NCI-H1417 (cell line): ENCODE results near the gene HMGCR.

ENCODE experiments used
- DNase-seq, 3 experiments: peaks; one replicate each; lab custom pipeline; 2025; lab: John Stamatoyannopoulos, UW

HMGCR gene

DNA sequence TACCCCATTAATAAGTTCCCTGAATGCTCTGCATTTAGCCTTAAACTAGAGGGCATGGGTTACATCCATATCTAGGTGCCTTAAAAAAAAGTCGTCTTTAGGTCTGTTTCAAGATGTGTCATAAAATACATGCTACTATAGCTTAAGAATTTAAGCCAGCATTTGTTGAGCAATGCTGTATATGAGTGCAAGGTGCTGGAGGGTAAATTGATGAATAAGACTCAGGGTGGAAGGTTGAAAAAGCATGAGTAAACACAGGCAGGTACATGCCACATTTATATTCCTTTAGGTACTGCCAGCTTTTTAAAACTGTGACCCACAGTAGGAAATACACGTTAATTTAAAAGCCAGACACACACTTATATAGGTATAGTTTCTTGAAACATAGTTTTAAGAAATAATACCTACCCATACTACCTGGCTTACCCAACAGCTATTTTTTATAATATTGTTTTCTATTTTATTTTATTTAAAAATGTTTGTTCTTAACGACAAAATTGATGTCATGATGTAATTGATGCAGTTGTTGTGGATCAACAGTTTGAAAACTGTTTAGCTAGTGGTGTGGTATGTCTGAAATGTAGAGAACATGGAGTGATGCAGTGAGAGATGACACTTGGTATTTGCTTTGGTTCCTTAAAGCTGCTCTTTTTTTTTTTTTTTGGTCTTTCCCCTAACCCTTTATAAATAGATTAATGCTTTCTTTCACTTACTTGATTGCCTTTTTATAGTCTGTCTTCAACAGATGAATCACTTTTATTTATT is 3.9 kb downstream of the HMGCR start:
- no peak for DNase-seq

DNA sequence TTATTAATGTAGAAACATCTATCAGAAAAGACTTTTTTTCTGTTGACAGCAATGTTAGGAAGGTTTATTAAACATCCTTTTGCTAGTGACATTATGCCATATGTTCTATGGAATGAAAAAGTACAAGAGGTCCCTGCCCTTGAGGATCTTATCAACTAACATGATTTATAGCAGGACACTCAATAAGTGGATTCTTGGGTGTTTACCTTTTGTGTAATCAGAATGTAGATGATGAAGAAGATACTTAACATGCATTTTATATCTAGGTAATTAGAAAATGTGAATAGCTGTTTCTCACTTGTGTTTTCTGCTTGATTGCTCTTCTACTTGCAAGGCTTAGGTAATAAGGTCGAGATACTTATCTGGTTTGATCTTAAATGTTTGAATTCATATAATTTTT is 4.9 kb downstream of the HMGCR start:
- DNase-seq: no peak

DNA sequence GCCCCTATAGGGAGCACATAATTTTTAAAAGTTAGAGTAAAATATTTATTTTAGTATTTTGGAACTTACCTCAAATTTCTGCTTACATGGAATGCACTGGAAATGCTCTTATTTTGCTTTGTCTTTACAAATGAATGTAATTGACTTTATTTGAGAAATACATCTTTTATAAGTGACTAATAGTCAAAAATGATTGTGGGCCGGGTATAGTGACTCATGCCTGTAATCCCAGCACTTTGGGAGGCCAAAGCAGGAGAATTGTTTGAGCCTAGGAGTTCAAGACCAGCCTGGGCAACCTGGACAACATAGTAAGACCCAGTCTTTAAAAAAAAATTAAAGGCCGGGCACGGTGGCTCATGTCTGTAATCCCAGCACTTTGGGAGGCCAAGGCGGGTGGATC is 5.8 kb downstream of the HMGCR start:
- no peak for DNase-seq

DNA sequence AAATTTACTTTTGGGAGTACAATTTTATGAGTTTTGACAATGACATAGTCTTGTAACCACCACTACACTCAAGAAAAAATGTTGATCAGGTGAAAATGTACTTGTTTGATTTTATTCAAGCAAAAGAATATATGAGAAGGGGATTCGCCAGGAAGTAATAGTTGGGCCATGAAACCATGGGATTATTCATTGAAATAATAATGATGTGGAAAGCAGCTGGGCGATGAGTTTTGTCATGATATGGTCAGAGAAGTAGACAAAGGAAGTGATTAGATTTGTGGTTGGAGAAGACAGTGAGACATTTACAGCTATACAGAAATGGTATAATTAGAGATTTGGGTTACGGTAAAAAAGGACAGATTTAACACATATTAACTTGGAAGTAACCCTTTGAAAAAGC is 11.2 kb downstream of the HMGCR start:
- no peak for DNase-seq

DNA sequence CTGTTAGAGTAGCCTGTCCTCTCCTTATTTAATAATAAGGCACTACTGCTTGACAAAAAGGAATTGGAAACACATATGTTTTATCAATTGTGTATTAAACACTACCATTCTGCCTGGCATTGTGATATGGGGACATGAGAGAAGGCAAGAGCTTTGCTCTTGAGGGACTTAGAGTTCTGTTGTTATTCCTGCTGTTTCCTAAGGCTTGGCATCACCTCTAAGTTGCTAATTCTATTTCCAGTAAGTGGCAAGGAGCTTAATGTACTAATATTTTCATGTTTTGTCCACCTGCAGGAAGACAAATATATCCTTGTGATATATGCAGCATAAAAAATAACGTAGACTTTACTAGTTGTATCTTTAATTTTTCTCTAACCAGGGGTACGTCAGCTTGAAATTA is 12.6 kb downstream of the HMGCR start:
- no peak for DNase-seq

DNA sequence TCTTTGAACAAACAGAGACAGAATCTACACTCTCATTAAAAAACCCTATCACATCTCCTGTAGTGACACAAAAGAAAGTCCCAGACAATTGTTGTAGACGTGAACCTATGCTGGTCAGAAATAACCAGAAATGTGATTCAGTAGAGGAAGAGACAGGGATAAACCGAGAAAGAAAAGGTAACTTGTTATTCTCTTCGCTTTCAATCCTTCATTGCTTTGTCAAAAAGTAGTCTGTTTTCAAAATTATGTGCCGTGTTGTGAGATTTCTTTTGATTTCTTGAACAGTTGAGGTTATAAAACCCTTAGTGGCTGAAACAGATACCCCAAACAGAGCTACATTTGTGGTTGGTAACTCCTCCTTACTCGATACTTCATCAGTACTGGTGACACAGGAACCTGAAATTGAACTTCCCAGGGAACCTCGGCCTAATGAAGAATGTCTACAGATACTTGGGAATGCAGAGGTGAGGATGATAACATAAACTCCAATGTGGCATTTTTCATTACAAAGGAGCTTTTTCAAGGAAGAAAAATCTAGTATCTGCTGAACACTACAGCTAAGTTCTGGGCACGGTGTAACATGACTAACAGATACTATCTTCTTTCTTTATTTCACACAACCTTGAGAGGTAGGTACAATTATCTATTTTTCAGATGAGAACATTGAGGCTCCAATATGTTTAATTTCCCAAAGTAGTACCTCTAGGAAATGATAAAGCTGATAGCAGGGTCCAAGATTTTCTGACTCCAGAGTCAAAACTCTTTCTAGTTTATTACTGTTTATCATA is 14.3 kb downstream of the HMGCR start:
- DNase-seq: no peak

DNA sequence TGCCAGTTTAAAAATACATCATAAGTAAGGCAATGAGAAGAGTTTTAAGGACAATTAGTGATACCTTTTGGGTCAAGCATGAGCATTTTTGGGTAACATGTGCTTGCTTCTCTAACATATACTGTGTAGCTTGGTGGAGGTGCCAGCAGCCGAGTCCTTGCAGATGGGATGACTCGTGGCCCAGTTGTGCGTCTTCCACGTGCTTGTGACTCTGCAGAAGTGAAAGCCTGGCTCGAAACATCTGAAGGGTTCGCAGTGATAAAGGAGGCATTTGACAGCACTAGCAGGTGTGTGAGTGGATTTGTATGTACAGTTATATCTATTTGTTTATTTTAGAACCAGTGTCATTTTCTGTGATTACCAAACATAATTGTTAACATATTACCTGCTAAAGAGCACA is 18.2 kb downstream of the HMGCR start:
- peak in 1 of 3 experiments; percentile 4 for DNase-seq

DNA sequence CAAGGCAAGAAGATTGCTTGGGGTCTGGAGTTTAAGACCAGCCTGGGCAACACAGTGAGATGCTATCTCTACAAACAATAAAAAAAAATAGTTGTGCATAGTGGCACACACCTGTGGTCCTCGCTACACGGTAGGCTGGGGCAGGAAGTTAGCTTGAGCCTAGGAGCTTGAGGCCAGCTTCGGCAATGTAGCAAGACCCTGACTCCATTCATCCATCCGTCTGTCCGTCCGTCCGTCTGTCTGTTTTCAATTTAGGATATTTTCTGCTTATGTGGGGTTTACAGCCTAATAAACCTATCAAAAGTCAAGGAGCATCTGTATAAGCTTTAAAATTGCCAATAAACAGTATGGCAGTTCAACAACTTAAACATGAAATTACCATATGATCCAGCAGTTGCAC is 19.7 kb downstream of the HMGCR start:
- DNase-seq: no peak

DNA sequence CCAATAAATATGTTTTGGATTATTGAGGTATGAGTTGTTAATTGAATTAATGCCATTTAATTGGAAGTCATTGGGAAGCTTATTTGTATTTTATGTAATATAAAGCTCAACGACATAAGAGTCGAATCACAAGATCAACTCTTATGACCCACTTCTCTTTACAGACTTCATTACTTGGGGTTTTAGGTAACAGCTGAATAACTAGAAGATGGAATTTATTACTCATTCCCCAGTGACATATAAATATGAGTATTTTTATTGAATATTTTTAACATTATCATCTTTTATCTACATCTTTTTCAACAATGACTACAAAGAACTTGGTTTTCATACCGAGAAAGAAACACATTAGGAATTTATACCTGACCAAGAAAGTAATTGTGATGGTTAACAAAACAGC is 21.1 kb downstream of the HMGCR start:
- DNase-seq: no peak

DNA sequence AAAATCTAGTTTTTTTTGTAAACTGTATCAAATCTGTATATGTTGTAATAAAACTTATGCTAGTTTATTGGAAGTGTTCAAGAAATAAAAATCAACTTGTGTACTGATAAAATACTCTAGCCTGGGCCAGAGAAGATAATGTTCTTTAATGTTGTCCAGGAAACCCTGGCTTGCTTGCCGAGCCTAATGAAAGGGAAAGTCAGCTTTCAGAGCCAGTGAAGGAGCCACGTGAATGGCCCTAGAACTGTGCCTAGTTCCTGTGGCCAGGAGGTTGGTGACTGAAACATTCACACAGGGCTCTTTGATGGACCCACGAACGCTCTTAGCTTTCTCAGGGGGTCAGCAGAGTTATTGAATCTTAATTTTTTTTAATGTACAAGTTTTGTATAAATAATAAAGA is 24.3 kb downstream of the HMGCR start:
- DNase-seq: no peak

DNA sequence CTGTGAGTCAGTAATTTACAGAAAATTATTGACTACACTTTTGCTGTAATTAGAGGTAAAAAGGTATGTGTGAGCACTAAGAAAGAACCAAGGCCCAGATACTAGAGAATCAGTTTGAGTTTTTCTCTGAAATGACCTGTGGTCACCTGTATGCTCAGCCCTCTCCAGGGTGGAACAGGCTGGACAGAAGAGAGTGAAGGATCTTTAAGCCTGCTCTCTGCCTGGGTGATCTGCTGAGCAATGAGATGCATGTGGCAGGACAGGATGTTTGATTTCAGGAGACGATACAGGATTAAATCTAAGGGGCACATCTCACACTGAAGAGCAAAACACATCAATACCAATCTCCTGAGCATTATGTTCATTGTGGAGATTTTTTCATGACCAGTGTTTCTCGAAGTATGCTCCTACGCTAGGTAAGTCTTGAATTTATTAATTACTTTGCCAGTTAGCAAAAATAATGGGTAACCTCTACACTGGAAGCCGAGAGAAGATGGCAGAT is 25.5 kb downstream of the HMGCR start:
- no peak for DNase-seq

DNA sequence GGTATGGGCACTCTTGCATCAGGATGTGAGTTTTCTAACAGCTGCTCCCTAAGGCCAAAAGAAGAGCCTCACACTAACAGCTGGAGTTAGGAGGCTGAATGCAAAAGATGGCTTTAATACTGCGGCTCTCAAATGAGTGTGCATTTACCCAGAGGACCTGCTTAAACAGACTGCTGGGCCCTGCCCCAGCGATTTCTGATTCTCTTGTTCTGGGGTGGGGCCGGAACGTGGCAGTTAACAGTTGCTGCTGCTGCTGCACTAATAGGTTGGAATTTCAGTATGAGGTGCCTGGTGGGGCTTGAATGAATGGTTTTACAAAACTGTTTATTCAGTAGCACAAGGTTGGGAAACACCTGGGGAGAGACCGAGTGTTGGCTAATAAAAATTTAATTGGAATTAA is 26.1 kb downstream of the HMGCR start:
- no peak for DNase-seq

DNA sequence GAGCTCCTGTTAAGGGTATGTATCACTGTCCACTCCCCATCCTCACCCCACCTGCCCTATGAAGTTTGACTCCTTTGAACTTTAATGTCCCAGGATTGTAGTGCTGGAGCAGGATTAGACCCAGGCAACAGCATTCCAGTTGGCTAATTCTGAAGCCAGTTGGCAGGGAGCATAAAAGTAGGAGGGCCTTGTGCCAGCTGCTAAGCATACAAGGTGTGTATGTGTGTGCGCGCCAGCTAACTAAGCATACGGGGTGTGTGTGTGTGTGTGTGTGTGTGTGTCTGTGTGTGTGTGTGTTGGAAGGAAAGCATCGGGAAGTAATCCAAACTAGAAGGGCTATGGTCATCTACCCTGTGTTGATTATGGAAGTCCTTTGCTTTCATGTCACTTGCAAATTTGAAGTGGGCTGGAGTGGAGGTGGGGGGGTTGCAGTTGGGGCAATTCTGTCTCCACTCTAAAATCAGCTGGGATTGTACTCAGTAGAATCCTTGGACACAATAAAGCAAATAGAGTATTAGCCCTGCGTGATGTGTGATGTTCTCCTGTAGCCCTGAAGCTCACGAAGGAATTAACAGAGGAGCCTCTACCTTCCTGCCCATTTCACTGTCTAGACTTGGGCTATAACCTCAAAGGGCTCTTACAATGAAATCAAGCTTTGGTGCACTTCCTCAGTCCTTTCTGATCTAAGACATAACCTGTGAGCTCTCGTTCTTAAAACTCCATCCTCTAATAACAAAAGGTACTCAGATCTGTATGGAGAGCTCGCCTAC is 26.9 kb downstream of the HMGCR start:
- no peak for DNase-seq

DNA sequence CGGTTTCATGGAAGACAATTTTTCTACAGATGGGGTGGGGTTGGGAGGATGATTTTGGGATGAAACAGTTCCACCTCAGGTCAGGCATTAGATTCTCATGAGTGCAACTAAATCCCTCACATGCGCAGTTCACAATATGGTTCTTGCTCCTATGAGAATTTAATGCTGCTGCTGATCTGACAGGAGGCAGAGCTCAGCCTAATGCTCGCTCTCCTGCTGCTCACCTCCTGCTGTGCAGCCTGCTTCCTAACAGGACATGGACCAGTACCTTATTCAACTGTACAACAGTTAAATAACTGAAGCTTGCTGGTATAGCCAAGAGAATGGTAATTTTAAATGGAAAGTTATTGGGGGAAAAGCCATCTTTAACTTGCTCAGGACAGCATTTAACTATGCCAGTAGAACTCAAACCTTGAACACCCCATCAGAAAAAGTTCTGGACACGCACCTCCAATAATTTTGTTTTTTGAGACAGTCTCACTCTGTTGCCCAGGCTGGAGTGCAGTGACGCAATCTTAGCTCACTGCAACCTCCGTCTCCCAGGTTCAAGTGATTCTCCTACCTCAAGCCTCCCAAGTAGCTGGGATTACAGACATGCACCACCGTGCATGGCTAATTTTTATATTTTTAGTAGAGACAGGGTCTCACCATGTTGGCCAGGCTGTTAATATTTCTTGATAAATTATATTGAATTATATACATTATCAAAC is 27.7 kb downstream of the HMGCR start:
- DNase-seq: no peak

DNA sequence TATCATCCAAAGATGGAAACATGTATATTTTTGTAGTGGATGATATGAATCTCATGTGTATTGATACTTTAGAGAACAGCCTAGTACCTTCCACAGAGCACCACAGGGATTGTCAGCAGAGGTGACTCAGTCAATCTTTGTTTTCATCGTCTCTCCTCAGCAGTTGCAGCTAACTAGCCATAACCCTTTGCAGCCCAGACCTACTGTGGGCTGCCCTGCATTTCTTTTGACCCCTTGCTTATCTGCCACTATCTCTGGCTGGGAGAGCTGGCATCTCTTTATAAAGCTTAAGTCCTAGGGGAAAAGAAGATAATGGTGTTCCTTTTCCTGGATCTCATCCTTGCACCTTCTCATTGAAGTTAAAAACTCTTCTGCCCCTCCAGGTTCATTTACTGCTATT is 28.7 kb downstream of the HMGCR start:
- DNase-seq: no peak

DNA sequence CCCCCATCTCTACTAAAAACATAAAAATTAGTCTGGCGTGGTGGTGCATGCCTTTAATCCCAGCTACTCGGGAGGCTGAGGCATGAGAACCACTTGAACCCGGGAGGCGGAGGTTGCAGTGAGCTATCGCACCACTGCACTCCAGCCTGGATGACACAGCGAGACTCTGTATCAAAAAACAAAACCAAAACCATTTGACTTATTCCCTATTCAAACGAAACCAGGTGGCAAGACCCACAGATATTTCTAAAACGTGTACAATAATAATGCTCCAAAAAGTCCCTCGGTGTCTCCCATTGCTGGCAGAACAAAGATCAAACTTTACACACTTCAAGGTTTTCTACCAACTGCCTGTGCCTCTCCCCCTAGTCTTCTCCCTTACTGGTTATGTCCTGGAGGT is 29.8 kb downstream of the HMGCR start:
- DNase-seq: no peak

DNA sequence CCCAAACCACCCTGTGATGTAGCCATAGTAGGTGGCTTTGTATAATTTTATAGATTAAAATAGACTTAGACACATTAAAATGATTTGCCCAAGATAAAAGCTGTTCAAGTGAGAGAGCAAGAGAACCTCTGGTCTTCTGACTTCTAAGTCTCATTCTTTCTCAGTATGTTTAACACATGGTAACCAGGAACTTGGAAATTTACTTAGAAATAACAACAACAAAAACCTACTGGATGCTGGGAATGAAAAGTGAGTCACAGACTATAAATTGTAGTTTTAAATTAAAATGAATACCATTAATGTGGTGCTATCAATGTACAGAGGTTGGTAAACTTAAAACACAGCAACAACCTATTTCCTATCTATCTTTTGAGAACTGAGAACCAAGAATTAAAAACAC is 30.4 kb downstream of the HMGCR start:
- no peak for DNase-seq

DNA sequence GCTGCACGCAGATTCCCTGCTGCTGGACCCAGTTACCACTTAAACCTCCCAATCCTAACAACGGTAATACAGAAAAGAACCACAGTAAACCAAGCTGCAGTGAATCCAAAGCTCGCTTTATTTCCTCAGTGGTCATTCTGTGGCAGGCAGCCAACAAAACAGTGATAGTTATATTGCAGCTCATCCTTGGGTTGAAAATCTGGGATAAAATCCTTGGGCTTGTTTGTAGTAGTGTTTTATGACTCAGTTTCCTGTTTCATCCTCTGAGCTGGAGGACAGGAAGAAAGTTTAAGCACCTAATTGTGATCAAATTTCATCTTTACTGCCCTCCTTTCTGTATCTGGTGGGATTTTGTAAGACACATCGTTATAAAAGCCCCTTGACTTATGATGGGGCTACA is 31.4 kb downstream of the HMGCR start:
- DNase-seq: no peak

DNA sequence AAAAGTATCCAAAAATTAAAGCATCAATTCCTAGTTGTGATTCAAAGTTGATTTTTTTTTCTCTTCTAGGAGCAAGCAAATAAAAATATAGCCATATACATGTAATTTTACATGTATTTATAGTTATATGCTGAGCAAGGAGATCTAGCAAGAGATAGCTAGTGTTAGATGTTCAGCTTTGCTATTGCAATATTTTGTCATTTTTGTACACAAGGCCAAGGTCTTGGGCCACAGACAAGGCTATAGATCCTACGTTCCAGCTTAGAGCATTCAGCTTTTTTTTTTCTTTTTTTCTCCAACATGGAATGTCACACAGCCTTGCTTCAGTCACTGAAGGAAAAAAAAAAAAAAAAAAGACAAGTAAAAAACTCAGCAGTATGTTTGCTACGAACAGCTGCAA is 36.8 kb downstream of the HMGCR start:
- DNase-seq: no peak

DNA sequence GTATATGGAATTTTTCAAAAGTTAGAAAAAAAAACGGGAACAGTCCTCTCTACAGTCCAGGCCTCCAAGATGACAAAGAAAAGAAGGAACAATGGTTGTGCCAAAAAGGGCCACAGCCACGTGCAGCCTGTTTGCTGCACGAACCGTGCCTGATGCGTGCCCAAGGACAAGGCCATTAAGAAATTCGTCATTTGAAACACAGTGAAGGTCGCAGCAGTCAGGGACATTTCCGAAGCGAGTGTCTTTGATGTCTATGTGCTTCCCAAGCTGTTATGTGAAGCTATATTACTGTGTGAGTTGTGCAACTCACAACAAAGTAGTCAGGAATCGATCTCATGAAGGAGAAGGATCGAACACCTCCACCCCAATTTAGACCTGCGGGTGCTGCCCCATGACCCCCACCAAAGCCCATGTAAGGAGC is 37.4 kb downstream of the HMGCR start:
- no peak for DNase-seq

DNA sequence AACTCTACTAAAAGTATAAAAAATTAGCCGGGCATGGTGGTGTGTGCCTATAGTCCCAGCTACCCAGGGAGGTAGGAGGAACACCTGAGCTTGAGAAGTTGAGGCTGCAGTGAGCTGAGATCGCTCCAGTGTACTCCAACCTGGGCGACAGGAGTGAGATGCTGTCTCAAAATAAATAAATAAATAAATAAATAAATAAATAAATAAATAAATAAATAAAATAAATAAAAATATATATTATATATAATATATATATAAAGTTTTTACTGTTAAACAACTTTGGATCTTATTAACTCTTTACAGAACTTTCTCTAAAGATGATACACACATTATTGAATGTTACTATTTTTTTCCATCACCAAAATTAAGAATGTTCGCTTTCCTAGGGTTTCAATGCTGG is 38.4 kb downstream of the HMGCR start:
- no peak for DNase-seq

DNA sequence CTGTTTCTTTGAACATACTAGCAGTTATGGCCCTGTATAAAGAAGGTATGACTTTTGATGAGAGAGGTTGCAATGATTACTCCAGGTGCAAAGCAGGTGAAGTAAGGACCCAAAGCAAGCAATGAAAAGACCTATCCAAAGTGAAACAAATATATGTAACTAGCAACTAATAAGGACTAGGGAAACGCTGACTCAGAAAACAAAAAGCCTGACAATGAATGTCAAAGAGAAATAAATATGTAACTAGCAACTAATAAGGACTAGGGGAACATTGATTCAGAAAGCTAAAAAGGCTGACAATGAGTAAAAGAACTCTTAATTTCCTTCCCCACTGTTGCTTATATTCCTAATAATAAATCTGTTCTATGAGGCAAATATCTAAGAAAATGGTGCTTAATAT is 43.1 kb downstream of the HMGCR start:
- no peak for DNase-seq
